ENCODE results near the gene ALPK3.

ALPK3 gene

DNA sequence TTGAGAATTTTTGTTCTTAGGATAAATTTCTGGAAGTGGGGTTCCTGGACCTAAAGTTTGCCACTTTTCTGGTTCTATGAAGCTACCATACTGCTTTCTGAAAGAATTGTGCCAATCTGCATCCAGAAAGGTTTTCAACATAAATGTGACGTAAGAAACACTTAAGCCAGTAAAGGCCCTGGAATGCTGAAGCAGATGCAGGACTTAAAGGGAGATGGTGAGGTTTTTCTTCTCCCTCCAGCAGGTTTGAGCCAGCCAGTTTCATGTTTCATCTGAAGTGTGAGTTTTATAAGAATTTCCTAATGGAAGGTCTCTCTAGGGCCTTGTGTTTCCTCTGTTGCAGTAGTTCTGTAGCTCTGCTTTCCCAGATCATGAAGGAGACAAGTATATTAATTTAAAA is 35.7 kb upstream of the ALPK3 start:
- H3K27ac ChIP-seq, result peak overlapping the region; percentile 20; the same call in 1 of the 2 replicates
- TF ChIP-seq ZFX (IDR thresholded peaks at IDR 0.05; ENCODE audit: borderline replicate concordance), result no peak
- TF ChIP-seq, protein P1, sequence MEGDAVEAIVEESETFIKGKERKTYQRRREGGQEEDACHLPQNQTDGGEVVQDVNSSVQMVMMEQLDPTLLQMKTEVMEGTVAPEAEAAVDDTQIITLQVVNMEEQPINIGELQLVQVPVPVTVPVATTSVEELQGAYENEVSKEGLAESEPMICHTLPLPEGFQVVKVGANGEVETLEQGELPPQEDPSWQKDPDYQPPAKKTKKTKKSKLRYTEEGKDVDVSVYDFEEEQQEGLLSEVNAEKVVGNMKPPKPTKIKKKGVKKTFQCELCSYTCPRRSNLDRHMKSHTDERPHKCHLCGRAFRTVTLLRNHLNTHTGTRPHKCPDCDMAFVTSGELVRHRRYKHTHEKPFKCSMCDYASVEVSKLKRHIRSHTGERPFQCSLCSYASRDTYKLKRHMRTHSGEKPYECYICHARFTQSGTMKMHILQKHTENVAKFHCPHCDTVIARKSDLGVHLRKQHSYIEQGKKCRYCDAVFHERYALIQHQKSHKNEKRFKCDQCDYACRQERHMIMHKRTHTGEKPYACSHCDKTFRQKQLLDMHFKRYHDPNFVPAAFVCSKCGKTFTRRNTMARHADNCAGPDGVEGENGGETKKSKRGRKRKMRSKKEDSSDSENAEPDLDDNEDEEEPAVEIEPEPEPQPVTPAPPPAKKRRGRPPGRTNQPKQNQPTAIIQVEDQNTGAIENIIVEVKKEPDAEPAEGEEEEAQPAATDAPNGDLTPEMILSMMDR (IDR thresholded peaks at IDR 0.05), result no peak

DNA sequence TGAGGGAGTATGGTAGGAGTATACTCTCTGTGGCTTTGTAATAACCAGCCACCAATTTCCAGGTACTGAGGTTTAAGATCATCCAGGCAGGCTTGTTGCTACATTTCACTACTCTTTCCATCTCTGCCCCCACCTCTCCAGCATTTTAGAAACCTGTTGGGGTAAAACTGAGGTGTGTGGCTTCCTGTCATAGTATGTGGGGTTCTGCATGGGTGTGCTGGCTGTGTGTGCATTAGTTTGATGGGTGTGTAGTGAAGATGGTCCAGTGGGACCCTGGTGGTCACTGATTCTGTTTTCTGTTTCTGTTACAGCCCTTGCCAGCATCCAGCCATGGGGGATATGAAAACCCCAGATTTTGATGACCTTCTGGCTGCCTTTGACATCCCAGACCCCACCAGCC is 34.8 kb upstream of the ALPK3 start:
- peak overlapping the region; percentile 20; the same call in 1 of the 2 replicates for H3K27ac ChIP-seq

DNA sequence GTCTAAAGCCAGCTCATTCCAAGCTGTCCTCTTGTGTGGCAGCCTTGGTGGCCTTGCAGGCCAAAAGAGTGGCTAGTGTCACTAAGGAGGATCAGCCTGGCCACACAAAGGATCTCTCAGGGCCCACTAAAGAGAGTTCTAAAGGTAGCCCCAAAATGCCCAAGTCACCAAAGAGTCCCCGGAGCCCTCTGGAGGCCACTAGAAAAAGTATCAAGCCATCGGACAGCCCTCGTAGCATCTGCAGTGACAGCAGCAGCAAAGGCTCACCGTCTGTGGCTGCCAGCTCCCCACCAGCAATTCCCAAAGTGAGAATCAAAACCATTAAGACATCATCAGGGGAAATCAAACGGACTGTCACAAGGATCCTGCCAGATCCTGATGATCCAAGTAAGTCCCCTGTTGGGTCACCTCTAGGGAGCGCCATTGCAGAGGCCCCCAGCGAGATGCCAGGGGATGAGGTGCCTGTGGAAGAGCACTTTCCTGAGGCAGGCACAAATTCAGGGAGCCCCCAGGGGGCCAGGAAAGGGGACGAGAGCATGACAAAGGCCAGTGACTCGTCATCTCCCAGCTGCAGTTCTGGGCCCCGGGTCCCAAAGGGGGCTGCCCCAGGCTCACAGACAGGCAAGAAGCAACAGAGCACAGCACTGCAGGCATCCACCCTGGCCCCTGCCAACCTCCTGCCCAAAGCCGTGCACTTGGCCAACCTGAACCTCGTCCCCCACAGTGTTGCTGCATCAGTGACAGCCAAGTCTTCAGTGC is 33.5 kb upstream of the ALPK3 start:
- no peak for TF ChIP-seq ZFX (IDR thresholded peaks at IDR 0.05; ENCODE audit: borderline replicate concordance)
- TF ChIP-seq, protein P1 (IDR thresholded peaks at IDR 0.05), result peak; percentile 12; the same call in 1 of the 2 replicates
- no peak overlapping the region for H3K27ac ChIP-seq

More for the DNA sequence above, 34.8 kb upstream of the ALPK3 start:
- TF ChIP-seq, protein P1 (IDR thresholded peaks at IDR 0.05), result no peak
- TF ChIP-seq ZFX (IDR thresholded peaks at IDR 0.05; ENCODE audit: borderline replicate concordance), result no peak

DNA sequence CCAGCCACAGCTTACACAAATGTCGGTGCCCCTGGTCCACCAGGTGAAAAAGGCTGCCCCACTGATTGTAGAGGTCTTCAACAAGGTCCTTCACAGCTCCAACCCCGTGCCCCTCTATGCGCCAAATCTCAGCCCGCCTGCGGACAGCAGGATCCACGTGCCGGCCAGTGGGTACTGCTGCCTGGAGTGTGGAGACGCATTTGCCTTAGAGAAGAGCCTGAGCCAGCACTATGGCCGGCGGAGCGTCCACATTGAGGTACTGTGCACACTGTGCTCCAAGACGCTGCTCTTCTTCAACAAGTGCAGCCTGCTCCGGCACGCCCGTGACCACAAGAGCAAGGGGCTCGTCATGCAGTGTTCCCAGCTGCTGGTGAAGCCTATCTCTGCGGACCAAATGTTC is 32.9 kb upstream of the ALPK3 start:
- no peak for TF ChIP-seq ZFX (IDR thresholded peaks at IDR 0.05; ENCODE audit: borderline replicate concordance)
- TF ChIP-seq, protein P1 (IDR thresholded peaks at IDR 0.05), result no peak
- no peak overlapping the region for H3K27ac ChIP-seq

DNA sequence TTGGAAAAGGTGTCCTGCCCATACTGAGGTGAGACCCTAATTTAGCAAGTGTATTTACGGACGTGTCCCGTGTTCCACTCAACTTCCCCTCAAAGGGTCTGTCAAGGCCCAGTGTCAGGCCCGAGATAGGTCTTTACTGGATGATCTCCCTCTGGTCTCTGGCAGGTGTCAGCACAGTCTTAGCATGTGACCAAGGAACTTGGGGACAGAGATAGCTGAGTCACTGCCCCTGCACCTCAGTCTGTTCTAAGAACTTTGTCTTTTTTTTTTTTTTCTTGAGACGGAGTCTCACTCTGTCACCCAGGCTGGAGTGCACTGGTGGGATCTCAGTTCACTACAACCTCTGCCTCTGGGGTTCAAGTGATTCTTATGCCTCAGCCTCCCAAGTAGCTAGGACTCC is 32.1 kb upstream of the ALPK3 start:
- TF ChIP-seq, protein P1 (IDR thresholded peaks at IDR 0.05), result no peak
- no peak for TF ChIP-seq ZFX (IDR thresholded peaks at IDR 0.05; ENCODE audit: borderline replicate concordance)
- no peak overlapping the region; the same call in 1 of the 2 replicates for H3K27ac ChIP-seq

DNA sequence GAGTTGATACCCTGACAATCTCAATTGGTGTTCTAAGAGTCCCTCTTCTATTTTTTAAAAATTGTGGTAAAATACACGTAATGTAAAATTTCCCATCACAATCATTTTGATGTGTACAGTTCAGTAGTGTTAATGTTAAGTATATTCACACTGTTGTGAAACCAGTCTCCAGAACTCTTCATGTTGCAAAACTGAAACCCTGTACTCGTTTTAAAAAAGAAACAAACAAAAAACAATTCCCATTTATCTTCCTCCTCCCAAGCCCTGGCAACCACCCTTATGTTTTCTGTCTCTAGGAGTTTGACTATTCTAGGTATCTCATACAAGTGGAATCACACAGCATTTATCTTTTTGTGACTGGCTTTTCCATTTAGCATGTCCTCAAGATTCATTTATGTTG is 28.7 kb upstream of the ALPK3 start:
- no peak overlapping the region for H3K27ac ChIP-seq
- TF ChIP-seq ZFX (IDR thresholded peaks at IDR 0.05; ENCODE audit: borderline replicate concordance), result no peak
- TF ChIP-seq, protein P1 (IDR thresholded peaks at IDR 0.05), result no peak

DNA sequence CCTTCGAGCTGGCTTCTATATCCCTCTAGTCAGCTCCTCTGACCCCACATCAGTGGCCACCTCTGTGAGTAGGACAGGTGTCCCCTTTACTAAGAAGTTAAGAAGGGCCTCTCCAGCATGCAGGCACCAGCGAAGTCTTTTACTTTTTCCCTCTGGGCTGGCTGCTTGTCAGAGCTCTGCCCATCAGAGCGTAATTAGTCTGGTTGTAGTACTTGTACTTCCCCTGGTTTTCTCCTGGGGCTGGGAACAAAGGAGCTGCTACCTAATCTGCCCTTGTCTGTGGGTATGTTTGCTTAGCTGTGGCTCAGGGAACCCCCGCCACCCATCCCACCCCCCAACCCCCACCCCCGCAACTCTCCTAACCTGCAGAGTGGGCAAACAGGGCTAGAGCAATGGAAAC is 27.4 kb upstream of the ALPK3 start:
- no peak overlapping the region for H3K27ac ChIP-seq
- TF ChIP-seq, protein P1 (IDR thresholded peaks at IDR 0.05), result no peak
- TF ChIP-seq ZFX (IDR thresholded peaks at IDR 0.05; ENCODE audit: borderline replicate concordance), result no peak

Data from 22Rv1 (cell line).